ENCODE data around the gene TEX12.

The TEX12 gene

GRCh38 chr11:112210890-112211289 lies 43.7 kb downstream of the TEX12 start:
- Histone ChIP-seq H3K9me2 (replicated peaks; ENCODE audit: insufficient read depth, low read length) (no peaks in the 10 kb centered on the region), H3K9me3 (ENCODE audit: insufficient read depth, low read length) (no peaks in the 10 kb centered on the region)

GRCh38 chr11:112211536-112211935 lies 44.4 kb downstream of the TEX12 start:
- no peak overlapping the region for H2AFZ ChIP-seq (ENCODE audit: low read depth, low read length, severe bottlenecking)
- H3K79me2 ChIP-seq (ENCODE audit: insufficient read depth, low read length): no peaks in the 10 kb centered on the region
- no peaks in the 10 kb centered on the region for H3K9me3 ChIP-seq (ENCODE audit: insufficient read depth, low read length)
- H3K4me3 ChIP-seq (ENCODE audit: insufficient read depth, low read length, poor library complexity, severe bottlenecking): no peak overlapping the region
- no peaks in the 10 kb centered on the region for H4K20me1 ChIP-seq (ENCODE audit: low read depth, low read length)
- H3K36me3 ChIP-seq (ENCODE audit: low read length): no peaks in the 10 kb centered on the region
- H3K9ac ChIP-seq (ENCODE audit: low read length): no peak overlapping the region
- H3K27me3 ChIP-seq (ENCODE audit: low read length): no peaks in the 10 kb centered on the region
- no peaks in the 10 kb centered on the region for H3K9me2 ChIP-seq (replicated peaks; ENCODE audit: insufficient read depth, low read length)
- no peak overlapping the region for H3K4me2 ChIP-seq (ENCODE audit: low read depth, low read length, poor library complexity, severe bottlenecking)
- no peak overlapping the region for H3K27ac ChIP-seq (ENCODE audit: low read depth, low read length)
- H3F3A ChIP-seq (ENCODE audit: insufficient read depth): no peaks in the 10 kb centered on the region
- TF ChIP-seq EZH2phosphoT487 (conservative IDR thresholded peaks at IDR 0.05; ENCODE audit: low read length) (no peak), CTCF (IDR thresholded peaks at IDR 0.05; ENCODE audit: insufficient read depth, low read length, poor library complexity, severe bottlenecking) (no peak)

More at GRCh38 chr11:112210890-112211289, 43.7 kb downstream of the TEX12 start:
- Histone ChIP-seq H3K79me2 (ENCODE audit: insufficient read depth, low read length) (no peaks in the 10 kb centered on the region), H3K27ac (ENCODE audit: low read depth, low read length) (no peak overlapping the region), H3K4me2 (ENCODE audit: low read depth, low read length, poor library complexity, severe bottlenecking) (no peak overlapping the region), H3K9ac (ENCODE audit: low read length) (no peak overlapping the region), H2AFZ (ENCODE audit: low read depth, low read length, severe bottlenecking) (no peak overlapping the region), H3K27me3 (ENCODE audit: low read length) (no peaks in the 10 kb centered on the region), H4K20me1 (ENCODE audit: low read depth, low read length) (no peaks in the 10 kb centered on the region), H3F3A (ENCODE audit: insufficient read depth) (no peaks in the 10 kb centered on the region), H3K4me3 (ENCODE audit: insufficient read depth, low read length, poor library complexity, severe bottlenecking) (no peak overlapping the region), H3K36me3 (ENCODE audit: low read length) (no peaks in the 10 kb centered on the region)
- TF ChIP-seq EZH2phosphoT487 (conservative IDR thresholded peaks at IDR 0.05; ENCODE audit: low read length): no peak
- no peak for TF ChIP-seq CTCF (IDR thresholded peaks at IDR 0.05; ENCODE audit: insufficient read depth, low read length, poor library complexity, severe bottlenecking)

- Histone ChIP-seq H3F3A (ENCODE audit: insufficient read depth) (no peaks in the 10 kb centered on the region), H2AFZ (ENCODE audit: low read depth, low read length, severe bottlenecking) (no peak overlapping the region), H3K27ac (ENCODE audit: low read depth, low read length) (no peak overlapping the region), H3K9ac (ENCODE audit: low read length) (no peak overlapping the region), H3K4me2 (ENCODE audit: low read depth, low read length, poor library complexity, severe bottlenecking) (no peak overlapping the region), H3K9me3 (ENCODE audit: insufficient read depth, low read length) (no peaks in the 10 kb centered on the region), H3K4me3 (ENCODE audit: insufficient read depth, low read length, poor library complexity, severe bottlenecking) (no peak overlapping the region), H3K79me2 (ENCODE audit: insufficient read depth, low read length) (no peaks in the 10 kb centered on the region), H3K27me3 (ENCODE audit: low read length) (no peaks in the 10 kb centered on the region), H4K20me1 (ENCODE audit: low read depth, low read length) (no peaks in the 10 kb centered on the region), H3K36me3 (ENCODE audit: low read length) (no peaks in the 10 kb centered on the region), H3K9me2 (replicated peaks; ENCODE audit: insufficient read depth, low read length) (no peaks in the 10 kb centered on the region)
- TF ChIP-seq EZH2phosphoT487 (conservative IDR thresholded peaks at IDR 0.05; ENCODE audit: low read length): no peak
- no peak for TF ChIP-seq CTCF (IDR thresholded peaks at IDR 0.05; ENCODE audit: insufficient read depth, low read length, poor library complexity, severe bottlenecking)
These were observed 45.1 kb downstream of the TEX12 start for GRCh38 chr11:112212290-112212689.

Data from SU-DHL-6 (cell line).